ENCODE measurements around the gene MACROH2A1. TPM values are rescaled to one million over a fixed set of nuclear protein-coding genes. Genes with fewer than 3 reads are reported as not detected.

MACROH2A1 gene
- total RNA-seq: 100 to 1,000 TPM; 196 to 234 (median 208) TPM

- DNase-seq (ENCODE audit: low spot score in 2 of 2): peak; percentile 78 to 97
- intact Hi-C loops (cut with DNase I; ENCODE audit: low total_unique reads): no loop called here
- TF ChIP-seq CTCF (IDR thresholded peaks at IDR 0.05): no peak
- no peak for TF ChIP-seq POLR2A (IDR thresholded peaks at IDR 0.05)
- WGBS, 2 donors: 0 to 2% methylated on average over 33 to 73 of the region's 109 CpGs
- H3K4me3 ChIP-seq (ENCODE audit: low read depth, poor library complexity, severe bottlenecking): peak within 1 kb of the TSS; percentile 86
Observed at GRCh38 chr5:135398855-135399793, at the start of gene MACROH2A1. Gene MACROH2A1 (minus strand): TSS chr5:135399231. CDS start chr5:135389093, 10,138 bp downstream.

- H3K4me3 ChIP-seq (ENCODE audit: low read depth, poor library complexity, severe bottlenecking): no peak overlapping the region
- peak in 1 of 2 donors; percentile 66 for DNase-seq (ENCODE audit: low spot score in 2 of 2)
- TF ChIP-seq POLR2A (IDR thresholded peaks at IDR 0.05) (no peak), CTCF (IDR thresholded peaks at IDR 0.05) (no peak)
- 61 to 76% methylated on average over 9 of the region's 9 CpGs for WGBS, 2 donors
- intact Hi-C loops (cut with DNase I; ENCODE audit: low total_unique reads): no loop called here
Observed at GRCh38 chr5:135448071-135448739, 49.2 kb upstream of the MACROH2A1 start.

- TF ChIP-seq POLR2A (IDR thresholded peaks at IDR 0.05) (no peak), CTCF (IDR thresholded peaks at IDR 0.05) (no peak)
- H3K4me3 ChIP-seq (ENCODE audit: low read depth, poor library complexity, severe bottlenecking): no peak within 1 kb of the TSS
- DNase-seq (ENCODE audit: low spot score in 2 of 2): no peak
- 84 to 86% methylated on average over 5 of the region's 5 CpGs for WGBS, 2 donors
- intact Hi-C loops (cut with DNase I; ENCODE audit: low total_unique reads): no loop called here
Observed at GRCh38 chr5:135447298-135447929, 48.4 kb upstream of the MACROH2A1 start, which contains the start of gene DCANP1. Gene DCANP1 (minus strand): TSS chr5:135447348. CDS start chr5:135447108, 240 bp downstream.

GRCh38 chr5:135446615-135447014, 47.6 kb upstream of the MACROH2A1 start:
- intact Hi-C loops (cut with DNase I; ENCODE audit: low total_unique reads): no loop called here
- 82 to 86% methylated on average over 7 of the region's 7 CpGs for WGBS, 2 donors
- no peak overlapping the region for H3K4me3 ChIP-seq (ENCODE audit: low read depth, poor library complexity, severe bottlenecking)
- peak in 1 of 2 donors; percentile 68 for DNase-seq (ENCODE audit: low spot score in 2 of 2)
- TF ChIP-seq CTCF (IDR thresholded peaks at IDR 0.05) (no peak), POLR2A (IDR thresholded peaks at IDR 0.05) (no peak)

- TF ChIP-seq POLR2A (IDR thresholded peaks at IDR 0.05) (no peak), CTCF (IDR thresholded peaks at IDR 0.05) (no peak)
- DNase-seq (ENCODE audit: low spot score in 2 of 2): no peak
- H3K4me3 ChIP-seq (ENCODE audit: low read depth, poor library complexity, severe bottlenecking): no peak overlapping the region
- WGBS, 2 donors: 90 to 94% methylated on average over 9 of the region's 9 CpGs
- intact Hi-C loops (cut with DNase I; ENCODE audit: low total_unique reads): no loop called here
Observed at GRCh38 chr5:135446206-135446605, 47.2 kb upstream of the MACROH2A1 start.
